Astrocyte (in vitro differentiated cells and primary cell): ENCODE data around the gene ST3GAL6.
A peak's percentile ranks its signal among the peaks of the same experiment; 100 is the strongest.

Experiments
- EZH2 ChIP-seq: IDR thresholded peaks from 2 replicates; pipeline ENCODE4 v1.6.1; 2012; ENCODE audit warnings: mild to moderate bottlenecking, low read length, inconsistent platforms; ENCODE audit not compliant: insufficient read depth
- TF ChIP-seq, protein P1 (sequence below): IDR thresholded peaks from 2 replicates; pipeline ENCODE4 v1.5.1; 2011; ENCODE audit warnings: low read depth, mild to moderate bottlenecking, inconsistent platforms, low read length, moderate library complexity; ENCODE audit not compliant: insufficient read depth

DNA sequence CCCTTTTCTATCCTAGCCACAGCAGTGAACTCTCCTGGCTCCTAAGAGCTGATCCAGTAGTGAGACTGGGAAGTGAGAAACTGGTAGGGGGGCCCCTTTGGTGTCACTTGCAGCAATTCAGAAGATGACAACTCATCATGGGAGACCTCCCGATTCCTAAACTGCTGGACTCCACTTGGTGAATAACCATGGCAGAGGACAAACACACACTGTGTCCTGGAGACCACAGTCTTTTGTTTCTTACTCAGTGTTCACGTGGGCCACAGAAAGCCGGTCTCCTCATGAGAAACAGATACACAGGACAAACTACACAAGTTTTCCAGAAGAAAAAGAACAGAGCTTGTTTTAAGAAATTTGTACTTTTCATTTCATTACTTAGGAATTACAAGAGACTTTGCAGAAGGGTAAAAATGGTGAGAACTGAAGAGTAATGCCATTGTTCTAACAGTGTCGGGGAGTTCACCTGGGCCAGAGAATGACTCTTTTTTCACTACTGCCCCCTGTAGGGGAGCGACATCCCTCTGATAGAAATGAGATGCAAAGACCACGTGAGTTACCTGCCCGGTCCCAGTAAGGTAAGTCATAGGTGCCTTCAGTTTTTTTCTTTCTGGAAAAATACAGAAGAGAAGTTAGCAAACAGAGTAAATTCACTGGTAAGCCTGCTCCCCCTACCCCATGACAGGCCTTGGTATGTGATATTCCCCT lies 38.1 kb downstream of the ST3GAL6 start:
- TF ChIP-seq, protein P1, sequence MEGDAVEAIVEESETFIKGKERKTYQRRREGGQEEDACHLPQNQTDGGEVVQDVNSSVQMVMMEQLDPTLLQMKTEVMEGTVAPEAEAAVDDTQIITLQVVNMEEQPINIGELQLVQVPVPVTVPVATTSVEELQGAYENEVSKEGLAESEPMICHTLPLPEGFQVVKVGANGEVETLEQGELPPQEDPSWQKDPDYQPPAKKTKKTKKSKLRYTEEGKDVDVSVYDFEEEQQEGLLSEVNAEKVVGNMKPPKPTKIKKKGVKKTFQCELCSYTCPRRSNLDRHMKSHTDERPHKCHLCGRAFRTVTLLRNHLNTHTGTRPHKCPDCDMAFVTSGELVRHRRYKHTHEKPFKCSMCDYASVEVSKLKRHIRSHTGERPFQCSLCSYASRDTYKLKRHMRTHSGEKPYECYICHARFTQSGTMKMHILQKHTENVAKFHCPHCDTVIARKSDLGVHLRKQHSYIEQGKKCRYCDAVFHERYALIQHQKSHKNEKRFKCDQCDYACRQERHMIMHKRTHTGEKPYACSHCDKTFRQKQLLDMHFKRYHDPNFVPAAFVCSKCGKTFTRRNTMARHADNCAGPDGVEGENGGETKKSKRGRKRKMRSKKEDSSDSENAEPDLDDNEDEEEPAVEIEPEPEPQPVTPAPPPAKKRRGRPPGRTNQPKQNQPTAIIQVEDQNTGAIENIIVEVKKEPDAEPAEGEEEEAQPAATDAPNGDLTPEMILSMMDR: peak; percentile 16
- no peak for TF ChIP-seq EZH2
